K562 (cell line): Measurements from ENCODE around the gene CSF1. TPM values are rescaled to one million over a fixed set of nuclear protein-coding genes. Genes with fewer than 3 reads are reported as not detected.

Source experiments
- CBFA2T3 ChIP-seq: fragments of 450-650 bp; IDR thresholded peaks from 2 replicates; pipeline ENCODE4 v1.6.1; 2017
- E2F1 ChIP-seq: sonication (generic); formaldehyde crosslinking; IDR thresholded peaks from 2 replicates; pipeline ENCODE4 v1.8.1; 2023; ENCODE audit warnings: mild to moderate bottlenecking, missing genetic modification reagents, moderate library complexity
- ETV5 ChIP-seq: sonication (generic); formaldehyde crosslinking; IDR thresholded peaks from 2 replicates; pipeline ENCODE4 v1.4.0; 2020; ENCODE audit warnings: low read depth, mild to moderate bottlenecking, missing genetic modification reagents
- HDAC2 ChIP-seq: fragments of 450-650 bp; IDR thresholded peaks from 2 replicates; pipeline ENCODE4 v1.6.1; 2016; ENCODE audit warnings: mild to moderate bottlenecking
- HDAC8 ChIP-seq: fragments of 450-650 bp; IDR thresholded peaks from 2 replicates; pipeline ENCODE4 v1.6.1; 2016; ENCODE audit warnings: mild to moderate bottlenecking, missing genetic modification characterization, moderate library complexity, missing compliant biosample characterization
- ILK ChIP-seq: fragments of 450-650 bp; IDR thresholded peaks from 2 replicates; pipeline ENCODE4 v1.6.1; 2016; ENCODE audit warnings: missing genetic modification characterization, low read depth, mild to moderate bottlenecking, missing compliant biosample characterization, moderate library complexity, borderline replicate concordance
- KDM5B ChIP-seq: fragments of 200-600 bp; sonication (generic); IDR thresholded peaks from 2 replicates; pipeline ENCODE4 v1.6.1; 2012; ENCODE audit warnings: low read depth, mild to moderate bottlenecking, moderate library complexity, low read length, control low read depth, inconsistent platforms; ENCODE audit not compliant: insufficient replicate concordance
- MLX ChIP-seq, 2 experiments: fragments of 450-650 bp in 1 of 2; sonication (generic) in 1 of 2; formaldehyde crosslinking; conservative IDR thresholded peaks; 2 replicates each; pipeline versions ENCODE4 v1.4.0 to v1.8.1; 2020 to 2022; ENCODE audit warnings: mild to moderate bottlenecking in 1 of 2, missing genetic modification reagents in 1 of 2
- MYC ChIP-seq, 2 experiments: fragments of 250-450 bp in 1 of 2; sonication (Bioruptor Pico) in 1 of 2; IDR thresholded peaks; 2 replicates each; pipeline versions ENCODE4 v1.5.1 to v1.6.1; 2012 to 2021; ENCODE audit warnings: low read depth in 2 of 2, borderline replicate concordance in 1 of 2, improper control_type of control experiment in 1 of 2, low read length in 1 of 2, mild to moderate bottlenecking in 1 of 2, moderate library complexity in 1 of 2
- NCOA4 ChIP-seq: fragments of 450-650 bp; IDR thresholded peaks from 2 replicates; pipeline ENCODE4 v1.6.1; 2018; ENCODE audit warnings: mild to moderate bottlenecking; ENCODE audit not compliant: partially characterized antibody
- NEUROD1 ChIP-seq: fragments of 150-350 bp; IDR thresholded peaks from 2 replicates; pipeline ENCODE4 v1.6.1; 2014; ENCODE audit warnings: borderline replicate concordance, low read length, low read depth; ENCODE audit not compliant: partially characterized antibody
- PHF8 ChIP-seq: fragments of 200-600 bp; sonication (generic); IDR thresholded peaks from 2 replicates; pipeline ENCODE4 v1.6.1; 2012; ENCODE audit warnings: mixed run types, mild to moderate bottlenecking, inconsistent platforms, low read length, moderate library complexity, borderline replicate concordance
- SMARCA4 ChIP-seq: fragments of 450-650 bp; IDR thresholded peaks from 2 replicates; pipeline ENCODE4 v1.6.1; 2016
- SMC3 ChIP-seq: conservative IDR thresholded peaks from 2 replicates; pipeline ENCODE4 v1.6.1; 2011; ENCODE audit warnings: low read depth, low read length, improper control_type of control experiment; ENCODE audit not compliant: insufficient read depth
- VEZF1 ChIP-seq: fragments of 200-800 bp; sonication (Bioruptor generic); IDR thresholded peaks from 2 replicates; pipeline ENCODE4 v1.6.1; 2017; ENCODE audit warnings: missing genetic modification characterization, missing compliant biosample characterization
- ZFP30 ChIP-seq: fragments of 250-450 bp; sonication (Bioruptor Pico); IDR thresholded peaks from 2 replicates; pipeline ENCODE4 v1.8.0; 2022; ENCODE audit warnings: moderate library complexity, mild to moderate bottlenecking, inconsistent platforms, borderline replicate concordance
- ZFP91 ChIP-seq: sonication (generic); formaldehyde crosslinking; IDR thresholded peaks from 2 replicates; pipeline ENCODE4 v1.8.0; 2022; ENCODE audit warnings: mild to moderate bottlenecking, missing genetic modification reagents
- ZNF239 ChIP-seq: fragments of 250-450 bp; sonication (Bioruptor Pico); IDR thresholded peaks from 2 replicates; pipeline ENCODE4 v1.4.0; 2020; ENCODE audit warnings: mild to moderate bottlenecking
- ZNF551 ChIP-seq: fragments of 250-450 bp; sonication (Bioruptor Pico); IDR thresholded peaks from 2 replicates; pipeline ENCODE4 v1.5.0; 2021; ENCODE audit warnings: mild to moderate bottlenecking, moderate library complexity
- polyA plus RNA-seq, 8 experiments: library from polyadenylated mRNA; depleted of rRNA in 4 of 8; stranded (reverse) in 5 of 8; unstranded in 3 of 8; fragments of >200 nt; fragmentation: Nextera tagmentation in 2 of 8; fragmentation: Illumina TruSeq in 1 of 8; extraction: Ambion mirVana in 2 of 8; extraction: Trizol in 1 of 8; gene quantifications; 2 replicates each; pipeline versions ENCODE4 v1.2.1 to v1.2.3, GENCODE V29; 2011 to 2014; ENCODE audit warnings: inconsistent platforms in 1 of 8, missing spikeins in 1 of 8
- total RNA-seq, 7 experiments: library from RNA; depleted of rRNA in 6 of 7; stranded (reverse); fragments of >200 nt in 6 of 7; fragmentation: Illumina TruSeq in 2 of 7; extraction: Trizol in 2 of 7; gene quantifications; 2 replicates each; pipeline versions ENCODE4 v1.2.1 to v1.2.3, GENCODE V29; 2011 to 2021; ENCODE audit warnings: low replicate concordance in 1 of 7

Gene CSF1
- total and polyA plus RNA-seq, 9 of the 15 experiments (the other 6 are each of a cell fraction or from before 2014, with no cell fraction given): 0.18 to 11.8 (median 2.8) TPM

GRCh38 chr1:109895720-109896504 lies 14.7 kb upstream of the CSF1 start (continued):
- TF ChIP-seq NCOA4 (no peak), ILK (no peak), VEZF1 (CRISPR knock-in tag) (peak; percentile 79), KDM5B (peak; percentile 4), NEUROD1 (peak; percentile 89), CBFA2T3 (peak; percentile 65; the same call in 1 of the 2 replicates), ZFP91 (CRISPR knock-in tag) (0 out of 2 replicates have a peak, but pooled peaks have one; percentile 41), SMARCA4 (peak; percentile 92), MLX (CRISPR knock-in tag; conservative IDR thresholded peaks at IDR 0.05) (no peak), SMC3 (no peak), ZNF239 (no peak), E2F1 (CRISPR knock-in tag) (no peak), HDAC2 (peak; percentile 81), HDAC8 (peak; percentile 24; the same call in 1 of the 2 replicates), ZFP30 (no peak), ETV5 (CRISPR knock-in tag) (peak; percentile 98), MYC (IDR thresholded peaks at IDR 0.05; ENCODE audit: low read depth, low read length) (peak; percentile 18; the same call in 1 of the 2 replicates), MYC (CRISPR knock-in tag; IDR thresholded peaks at IDR 0.05; ENCODE audit: borderline replicate concordance, low read depth) (no peak), ZNF551 (CRISPR knock-in tag) (no peak), PHF8 (peak; percentile 35; the same call in 1 of the 2 replicates)
